B cell (primary cell): ENCODE results near the gene C10orf90. TPM values are rescaled to one million over a fixed set of nuclear protein-coding genes. Genes with fewer than 3 reads are reported as not detected.

Experiments used
- ATAC-seq: fragments of 200-7000 bp; cut with Tn5 transposase; one replicate; pipeline ENCODE4 v1.10.0; 2021; ENCODE audit warnings: low read depth, mild to moderate bottlenecking, moderate number of reproducible peaks, moderate library complexity
- CTCF ChIA-PET: fragments of 350-600 bp; sonication (Branson Sonifier 250); formaldehyde crosslinking; loops from one replicate; lab custom pipeline; 2021; ENCODE audit warnings: antibody characterized with exemption, inconsistent platforms; lab: Charles Lee
- POLR2A ChIA-PET: fragments of 350-600 bp; sonication (Branson Sonifier 250); formaldehyde crosslinking; loops from one replicate; lab custom pipeline; 2021; ENCODE audit warnings: antibody characterized with exemption; lab: Charles Lee
- DNase-seq: peaks from one replicate; pipeline ENCODE4 v3.0.0; 2013
- H2AFZ ChIP-seq: 2 replicates; pipeline ENCODE4 v1.6.1; 2012; ENCODE audit warnings: mild to moderate bottlenecking, low read depth, low read length; ENCODE audit not compliant: insufficient read depth, poor library complexity, severe bottlenecking
- H3K27ac ChIP-seq, 2 donors: 1 replicate in 1 of 2; 2 replicates in 1 of 2; pipeline ENCODE4 v1.5.1; 2012 to 2013; ENCODE audit warnings: low read length in 2 of 2, mild to moderate bottlenecking in 2 of 2, moderate library complexity in 1 of 2
- H3K27me3 ChIP-seq, 4 experiments: fragments of 200-600 bp in 1 of 4; sonication (generic) in 1 of 4; replicated peaks in 1 of 4; 1 replicate in 2 of 4; 2 replicates in 2 of 4; pipeline versions ENCODE4 v1.6.1 to v1.7.0; 2013 to 2016; ENCODE audit warnings: low read length in 3 of 4, mild to moderate bottlenecking in 2 of 4, mixed read lengths in 1 of 4, moderate library complexity in 1 of 4; ENCODE audit not compliant: insufficient read depth in 4 of 4, control insufficient read depth in 3 of 4; ENCODE audit errors: control extremely low read depth in 1 of 4
- H3K36me3 ChIP-seq, 2 experiments: replicated peaks in 1 of 2; 1 replicate in 1 of 2; 2 replicates in 1 of 2; pipeline versions ENCODE4 v1.6.1 to v1.7.1; 2013; ENCODE audit warnings: low read length in 1 of 2; ENCODE audit not compliant: insufficient read depth in 2 of 2, control insufficient read depth in 1 of 2; ENCODE audit errors: control extremely low read depth in 1 of 2, extremely low read depth in 1 of 2
- H3K4me1 ChIP-seq, 2 donors: fragments of 200-600 bp in 1 of 2; sonication (generic) in 1 of 2; 1 replicate in 1 of 2; 2 replicates in 1 of 2; pipeline versions ENCODE4 v1.5.1 to v1.6.1; 2013 to 2017; ENCODE audit warnings: low read length in 2 of 2; ENCODE audit not compliant: control insufficient read depth in 2 of 2, insufficient read depth in 2 of 2
- H3K4me2 ChIP-seq: replicated peaks from 2 replicates; pipeline ENCODE3; 2012; ENCODE audit warnings: mild to moderate bottlenecking, low read depth, low read length; ENCODE audit not compliant: poor library complexity, severe bottlenecking
- H3K4me3 ChIP-seq, 5 experiments: fragments of 200-600 bp in 1 of 5; sonication (generic) in 1 of 5; 1 replicate in 3 of 5; 2 replicates in 2 of 5; pipeline versions ENCODE4 v1.5.1 to v1.7.0; 2011 to 2016; ENCODE audit warnings: low read length in 4 of 5, mild to moderate bottlenecking in 4 of 5, low read depth in 2 of 5, control low read depth in 1 of 5, moderate library complexity in 1 of 5; ENCODE audit not compliant: insufficient read depth in 1 of 5; ENCODE audit errors: control extremely low read depth in 1 of 5, extremely low read depth in 1 of 5
- H3K79me2 ChIP-seq: fragments of 200-600 bp; sonication (generic); one replicate; pipeline ENCODE4 v1.6.0; 2016; ENCODE audit warnings: low read length; ENCODE audit not compliant: control insufficient read depth, insufficient read depth
- H3K9ac ChIP-seq: fragments of 200-600 bp; sonication (generic); 2 replicates; pipeline ENCODE4 v1.6.1; 2017; ENCODE audit warnings: mild to moderate bottlenecking, low read length, moderate library complexity
- H3K9me3 ChIP-seq, 3 donors: one replicate each; pipeline versions ENCODE4 v1.6.1 to v1.7.1; 2013; ENCODE audit warnings: low read length in 2 of 3; ENCODE audit not compliant: control insufficient read depth in 2 of 3, insufficient read depth in 1 of 3; ENCODE audit errors: control extremely low read depth in 1 of 3
- H4K20me1 ChIP-seq: 2 replicates; pipeline ENCODE4 v1.6.0; 2012; ENCODE audit warnings: mild to moderate bottlenecking, low read length; ENCODE audit not compliant: insufficient read depth, control insufficient read depth, poor library complexity, severe bottlenecking
- H3K27ac Mint-ChIP-seq: one replicate; pipeline ENCODE4 v1.8.0; 2021; ENCODE audit warnings: mixed read lengths
- H3K27me3 Mint-ChIP-seq: one replicate; pipeline ENCODE4 v1.8.0; 2021; ENCODE audit warnings: mixed read lengths
- H3K4me1 Mint-ChIP-seq: one replicate; pipeline ENCODE4 v1.8.0; 2021; ENCODE audit warnings: mixed read lengths
- H3K4me3 Mint-ChIP-seq: one replicate; pipeline ENCODE4 v1.8.0; 2021; ENCODE audit warnings: mixed read lengths
- H3K9me3 Mint-ChIP-seq: one replicate; pipeline ENCODE4 v1.8.0; 2022; ENCODE audit warnings: mixed read lengths; ENCODE audit not compliant: insufficient read depth
- CTCF ChIP-seq: fragments of 200-600 bp; IDR thresholded peaks from one replicate; pipeline ENCODE4 v1.8.0; 2022; ENCODE audit warnings: antibody characterized with exemption, mild to moderate bottlenecking
- EZH2 ChIP-seq: IDR thresholded peaks from 2 replicates; pipeline ENCODE4 v1.6.1; 2012; ENCODE audit warnings: borderline replicate concordance, low read depth, mild to moderate bottlenecking, moderate library complexity, low read length; ENCODE audit not compliant: insufficient read depth, poor library complexity, severe bottlenecking
- WGBS: methylation state at CpG from one replicate; pipeline ENCODE4 v1.1.5; 2013; ENCODE audit warnings: missing lambda C conversion rate; ENCODE audit not compliant: insufficient coverage; 5-methylcytosine and 5-hydroxymethylcytosine counted together
- intact Hi-C: fragments of 100-400 bp; cut with micrococcal nuclease; formaldehyde crosslinking; loops from one replicate; pipeline ENCODE4 v1.10.0; 2022
- polyA plus RNA-seq: library from polyadenylated mRNA; depleted of rRNA; stranded (reverse); fragments of >200 nt; gene quantifications from 2 replicates; pipeline ENCODE4 v1.2.3, GENCODE V29; 2012
- total RNA-seq, 2 donors: library from RNA; stranded (reverse); fragments of 120-200 nt in 1 of 2; gene quantifications; 1 replicate in 1 of 2; 2 replicates in 1 of 2; pipeline versions ENCODE4 v1.2.3 to v1.2.4, GENCODE V29; 2013 to 2022

Gene C10orf90
- total and polyA plus RNA-seq, 2 donors (not counting 1 experiment from before 2014, with no cell fraction given): not detected

GRCh38 chr10:126387041-126387921, 283.2 kb downstream of the C10orf90 start:
- H3K4me3 Mint-ChIP-seq: no peak overlapping the region
- H3K9me3 Mint-ChIP-seq: peaks cover 2% of the 10 kb centered on the region
- no peak overlapping the region for H3K4me2 ChIP-seq
- peaks cover 0 to 26% (median 6%) of the 10 kb centered on the region in 4 experiments for H3K27me3 ChIP-seq
- ATAC-seq: no peak
- H3K9ac ChIP-seq: no peak overlapping the region
- no peak overlapping the region for H3K4me3 ChIP-seq
- no peaks in the 10 kb centered on the region for H3K36me3 ChIP-seq
- no peaks in the 10 kb centered on the region for H3K4me1 ChIP-seq
- H3K27me3 Mint-ChIP-seq: peaks cover 50% of the 10 kb centered on the region
- no peak for TF ChIP-seq EZH2
- TF ChIP-seq CTCF: peak; percentile 16
- 8% methylated on average over 50 of the region's 50 CpGs for WGBS
- POLR2A ChIA-PET: no interaction called here
- H3K9me3 ChIP-seq: peaks cover 0 to 16% (median 0%) of the 10 kb centered on the region in 3 donors
- DNase-seq: peak; percentile 12
- no peak overlapping the region for H2AFZ ChIP-seq
- H4K20me1 ChIP-seq: no peaks in the 10 kb centered on the region
- no peak overlapping the region for H3K27ac Mint-ChIP-seq
- CTCF ChIA-PET: no interaction called here
- H3K27ac ChIP-seq: no peak overlapping the region
- intact Hi-C loops: loop anchor here (2.0 kb wide), 1 partner anchor 404 kb away; no protein-coding TSS in a partner anchor
- peaks cover 7% of the 10 kb centered on the region for H3K4me1 Mint-ChIP-seq
- no peaks in the 10 kb centered on the region for H3K79me2 ChIP-seq

GRCh38 chr10:126384269-126384873, 286.1 kb downstream of the C10orf90 start:
- no peaks in the 10 kb centered on the region for H4K20me1 ChIP-seq
- intact Hi-C loops: no loop called here
- no peak overlapping the region for H3K4me3 ChIP-seq
- H3K27ac ChIP-seq: no peak overlapping the region
- no peaks in the 10 kb centered on the region for H3K36me3 ChIP-seq
- no peak overlapping the region for H3K4me2 ChIP-seq
- H3K27me3 ChIP-seq: peaks cover 0 to 23% (median 4%) of the 10 kb centered on the region in 4 experiments
- POLR2A ChIA-PET: no interaction called here
- 96% methylated on average over 3 of the region's 5 CpGs for WGBS
- peaks cover 7% of the 10 kb centered on the region for H3K4me1 Mint-ChIP-seq
- H3K9me3 Mint-ChIP-seq: peaks cover 6% of the 10 kb centered on the region
- H3K9me3 ChIP-seq: peaks cover 0 to 16% (median 0%) of the 10 kb centered on the region in 3 donors
- peaks cover 38% of the 10 kb centered on the region for H3K27me3 Mint-ChIP-seq
- H3K79me2 ChIP-seq: no peaks in the 10 kb centered on the region
- H2AFZ ChIP-seq: no peak overlapping the region
- no peak for TF ChIP-seq CTCF
- TF ChIP-seq EZH2: no peak
- no peaks in the 10 kb centered on the region for H3K4me1 ChIP-seq
- H3K9ac ChIP-seq: no peak overlapping the region
- H3K27ac Mint-ChIP-seq: no peak overlapping the region
- no peak overlapping the region for H3K4me3 Mint-ChIP-seq
- CTCF ChIA-PET: no interaction called here
- DNase-seq: no peak
- ATAC-seq: no peak
